SHP77 (cell line): Measurements from ENCODE around the gene DNASE1L1.

Experiments
- DNase-seq, 2 experiments: peaks; one replicate each; lab custom pipeline; 2025; lab: John Stamatoyannopoulos, UW

DNASE1L1 gene

GRCh38 chrX:154436374-154436982 lies 27.4 kb upstream of the DNASE1L1 start:
- DNase-seq, result no peak

- DNase-seq, result no peak
Measured at GRCh38 chrX:154435171-154435733, 26.2 kb upstream of the DNASE1L1 start.

- no peak for DNase-seq
Measured at GRCh38 chrX:154434394-154435168, 25.5 kb upstream of the DNASE1L1 start.

- no peak for DNase-seq
Measured at GRCh38 chrX:154433605-154434004, 24.6 kb upstream of the DNASE1L1 start.

GRCh38 chrX:154432210-154432609 lies 23.2 kb upstream of the DNASE1L1 start:
- no peak for DNase-seq

- no peak for DNase-seq
Measured at GRCh38 chrX:154431341-154431740, 22.3 kb upstream of the DNASE1L1 start.

- no peak for DNase-seq
Measured at GRCh38 chrX:154430916-154431315, 21.9 kb upstream of the DNASE1L1 start.

GRCh38 chrX:154430479-154430878 lies 21.4 kb upstream of the DNASE1L1 start:
- no peak for DNase-seq

GRCh38 chrX:154429711-154430110 lies 20.7 kb upstream of the DNASE1L1 start:
- no peak for DNase-seq

GRCh38 chrX:154428176-154429171 lies 19.4 kb upstream of the DNASE1L1 start, which contains the start of gene ATP6AP1:
Gene ATP6AP1, plus strand, starts transcription at chrX:154428677. Its CDS starts 16 bp downstream, at chrX:154428693.
- DNase-seq, result peak; percentile 84 to 86

GRCh38 chrX:154426916-154427770 lies 18.1 kb upstream of the DNASE1L1 start:
- DNase-seq, result no peak

- DNase-seq, result no peak
Measured at GRCh38 chrX:154420402-154420756, 11.3 kb upstream of the DNASE1L1 start.

- DNase-seq, result peak; percentile 15 to 53
Measured at GRCh38 chrX:154419688-154420401, 10.8 kb upstream of the DNASE1L1 start.

- DNase-seq, result no peak
Measured at GRCh38 chrX:154419189-154419588, 10.1 kb upstream of the DNASE1L1 start.

- DNase-seq, result peak; percentile 15 to 55
Measured at GRCh38 chrX:154417157-154417556, 8.1 kb upstream of the DNASE1L1 start.

GRCh38 chrX:154413142-154413541 lies 4.1 kb upstream of the DNASE1L1 start:
- DNase-seq, result no peak

- DNase-seq, result no peak
Measured at GRCh38 chrX:154412468-154412867, 3.4 kb upstream of the DNASE1L1 start.

- peak; percentile 28 to 49 for DNase-seq
Measured at GRCh38 chrX:154411981-154412340, 2.9 kb upstream of the DNASE1L1 start.

GRCh38 chrX:154408659-154409221 lies 314 bp downstream of the DNASE1L1 start:
- DNase-seq, result no peak

- DNase-seq, result no peak
Measured at GRCh38 chrX:154404625-154405192, 4.3 kb downstream of the DNASE1L1 start.
